Peyer's patch (tissue), 4 donors: ENCODE results near the gene GULP1. TPM values are rescaled to one million over a fixed set of nuclear protein-coding genes. Genes with fewer than 3 reads are reported as not detected.

Experiments used
- DNase-seq, 3 donors: peaks; one replicate each; pipeline ENCODE4 v3.0.0-alpha.2; 2017 to 2019
- H3K27ac ChIP-seq, 4 donors: fragments of 200-600 bp; sonication (generic); one replicate each; pipeline ENCODE4 v1.5.1; 2016 to 2019
- H3K27me3 ChIP-seq, 2 donors: fragments of 200-600 bp; sonication (generic); one replicate each; pipeline ENCODE4 v1.5.1; 2019
- H3K36me3 ChIP-seq, 3 donors: fragments of 200-600 bp; sonication (generic); one replicate each; pipeline ENCODE4 v1.5.1; 2016 to 2019
- H3K4me1 ChIP-seq, 4 donors: fragments of 200-600 bp; sonication (generic); one replicate each; pipeline ENCODE4 v1.5.1; 2016 to 2019
- H3K4me3 ChIP-seq, 4 donors: fragments of 200-600 bp; sonication (generic); 1 replicate in 3 of 4; 2 replicates in 1 of 4; pipeline ENCODE4 v1.5.1; 2016 to 2019; ENCODE audit warnings: mild to moderate bottlenecking in 1 of 4
- H3K9me3 ChIP-seq, 4 donors: fragments of 200-600 bp; sonication (generic); one replicate each; pipeline ENCODE4 v1.5.1; 2016 to 2019; ENCODE audit warnings: mild to moderate bottlenecking in 1 of 4
- POLR2A ChIP-seq, 2 donors: fragments of 450-650 bp; IDR thresholded peaks; one replicate each; pipeline ENCODE4 v1.5.1; 2017; ENCODE audit warnings: antibody characterized with exemption in 2 of 2, mild to moderate bottlenecking in 2 of 2, moderate library complexity in 2 of 2
- total RNA-seq, 4 donors: library from RNA; depleted of rRNA; stranded (reverse); fragments of >200 nt; gene quantifications; one replicate each; pipeline ENCODE4 v1.1.0, GENCODE V29; 2016
- TF ChIP-seq, protein P1 (sequence below), 6 experiments: fragments of 450-650 bp in 4 of 6; fragments of 200-600 bp in 2 of 6; sonication (generic) in 1 of 6; IDR thresholded peaks; one replicate each; pipeline ENCODE4 v1.5.1; 2017 to 2019; ENCODE audit warnings: antibody characterized with exemption in 6 of 6, mild to moderate bottlenecking in 3 of 6, moderate library complexity in 1 of 6

The GULP1 gene
- total RNA-seq, 4 donors from 2014 or later = 18.8 to 101 (median 29.3) TPM

GRCh38 chr2:188251034-188251433 is 40.6 kb upstream of the GULP1 start:
- no peak overlapping the region for H3K4me3 ChIP-seq
- H3K9me3 ChIP-seq = no peaks in the 10 kb centered on the region
- no peaks in the 10 kb centered on the region for H3K27me3 ChIP-seq
- H3K36me3 ChIP-seq = no peaks in the 10 kb centered on the region
- H3K4me1 ChIP-seq = no peaks in the 10 kb centered on the region
- no peak for DNase-seq
- no peak overlapping the region for H3K27ac ChIP-seq
- TF ChIP-seq POLR2A (IDR thresholded peaks at IDR 0.05) = no peak
- TF ChIP-seq, protein P1, sequence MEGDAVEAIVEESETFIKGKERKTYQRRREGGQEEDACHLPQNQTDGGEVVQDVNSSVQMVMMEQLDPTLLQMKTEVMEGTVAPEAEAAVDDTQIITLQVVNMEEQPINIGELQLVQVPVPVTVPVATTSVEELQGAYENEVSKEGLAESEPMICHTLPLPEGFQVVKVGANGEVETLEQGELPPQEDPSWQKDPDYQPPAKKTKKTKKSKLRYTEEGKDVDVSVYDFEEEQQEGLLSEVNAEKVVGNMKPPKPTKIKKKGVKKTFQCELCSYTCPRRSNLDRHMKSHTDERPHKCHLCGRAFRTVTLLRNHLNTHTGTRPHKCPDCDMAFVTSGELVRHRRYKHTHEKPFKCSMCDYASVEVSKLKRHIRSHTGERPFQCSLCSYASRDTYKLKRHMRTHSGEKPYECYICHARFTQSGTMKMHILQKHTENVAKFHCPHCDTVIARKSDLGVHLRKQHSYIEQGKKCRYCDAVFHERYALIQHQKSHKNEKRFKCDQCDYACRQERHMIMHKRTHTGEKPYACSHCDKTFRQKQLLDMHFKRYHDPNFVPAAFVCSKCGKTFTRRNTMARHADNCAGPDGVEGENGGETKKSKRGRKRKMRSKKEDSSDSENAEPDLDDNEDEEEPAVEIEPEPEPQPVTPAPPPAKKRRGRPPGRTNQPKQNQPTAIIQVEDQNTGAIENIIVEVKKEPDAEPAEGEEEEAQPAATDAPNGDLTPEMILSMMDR (IDR thresholded peaks at IDR 0.05) = no peak

GRCh38 chr2:188256420-188256819 is 35.3 kb upstream of the GULP1 start:
- TF ChIP-seq, protein P1 (IDR thresholded peaks at IDR 0.05) = no peak
- no peak for TF ChIP-seq POLR2A (IDR thresholded peaks at IDR 0.05)
- H3K4me1 ChIP-seq = no peaks in the 10 kb centered on the region
- H3K9me3 ChIP-seq = no peaks in the 10 kb centered on the region
- H3K36me3 ChIP-seq = no peaks in the 10 kb centered on the region
- H3K27me3 ChIP-seq = no peaks in the 10 kb centered on the region
- DNase-seq = no peak
- H3K4me3 ChIP-seq = no peak overlapping the region
- H3K27ac ChIP-seq = no peak overlapping the region

DNA sequence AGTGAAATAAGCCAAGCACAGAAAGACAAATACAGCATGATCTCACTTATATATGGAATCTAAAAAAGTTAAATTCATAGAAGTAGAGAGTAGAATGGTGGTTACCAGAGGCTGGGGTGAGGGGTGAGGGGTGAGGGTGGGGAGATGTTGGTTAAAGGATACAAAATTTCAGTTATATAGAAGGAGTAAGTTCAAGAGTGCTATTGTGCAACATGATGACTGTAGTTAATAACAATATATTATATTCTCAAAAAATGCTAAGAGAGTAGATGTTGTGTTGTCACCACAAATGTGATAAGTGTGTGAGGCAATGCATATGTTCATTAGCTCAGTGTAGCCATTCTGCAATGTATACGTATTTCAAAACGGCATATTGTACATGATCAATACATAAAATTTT is 26.4 kb upstream of the GULP1 start:
- Histone ChIP-seq H3K9me3 (no peaks in the 10 kb centered on the region), H3K27ac (no peak overlapping the region), H3K4me3 (no peak overlapping the region), H3K27me3 (no peaks in the 10 kb centered on the region), H3K4me1 (no peaks in the 10 kb centered on the region), H3K36me3 (no peaks in the 10 kb centered on the region)
- no peak for TF ChIP-seq POLR2A (IDR thresholded peaks at IDR 0.05)
- TF ChIP-seq, protein P1 (IDR thresholded peaks at IDR 0.05) = no peak
- DNase-seq = no peak

DNA sequence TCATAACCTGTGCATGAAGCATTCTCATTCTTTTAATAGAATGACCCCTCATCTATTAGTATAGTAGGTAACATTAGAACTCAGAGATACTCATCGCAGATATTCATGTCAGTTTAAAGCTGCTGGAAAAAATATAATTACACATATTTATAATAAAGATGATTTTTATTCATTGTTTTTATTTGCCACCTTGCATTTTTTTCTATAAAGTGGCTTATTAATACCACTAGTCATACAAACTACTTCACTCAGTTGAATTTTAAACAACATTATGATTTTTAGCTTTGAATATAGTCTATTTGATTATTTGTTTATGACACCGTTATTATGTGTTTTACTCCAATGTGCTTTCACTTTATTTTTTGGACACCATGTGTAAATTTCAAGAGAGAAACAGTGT is 23.9 kb upstream of the GULP1 start:
- no peak for DNase-seq
- TF ChIP-seq, protein P1 (IDR thresholded peaks at IDR 0.05) = no peak
- TF ChIP-seq POLR2A (IDR thresholded peaks at IDR 0.05) = no peak
- H3K27ac ChIP-seq = no peak overlapping the region
- no peak overlapping the region for H3K4me3 ChIP-seq
- H3K4me1 ChIP-seq = no peaks in the 10 kb centered on the region
- no peaks in the 10 kb centered on the region for H3K36me3 ChIP-seq
- no peaks in the 10 kb centered on the region for H3K9me3 ChIP-seq
- H3K27me3 ChIP-seq = peaks cover 0 to 4% of the 10 kb centered on the region in 2 donors

- Histone ChIP-seq H3K9me3 (no peaks in the 10 kb centered on the region), H3K4me3 (no peak overlapping the region), H3K27me3 (peaks cover 0 to 4% of the 10 kb centered on the region in 2 donors), H3K4me1 (no peaks in the 10 kb centered on the region), H3K36me3 (no peaks in the 10 kb centered on the region), H3K27ac (no peak overlapping the region)
- TF ChIP-seq POLR2A (IDR thresholded peaks at IDR 0.05) = no peak
- TF ChIP-seq, protein P1 (IDR thresholded peaks at IDR 0.05) = no peak
- no peak for DNase-seq
Measured at GRCh38 chr2:188269004-188269403, 22.7 kb upstream of the GULP1 start.

DNA sequence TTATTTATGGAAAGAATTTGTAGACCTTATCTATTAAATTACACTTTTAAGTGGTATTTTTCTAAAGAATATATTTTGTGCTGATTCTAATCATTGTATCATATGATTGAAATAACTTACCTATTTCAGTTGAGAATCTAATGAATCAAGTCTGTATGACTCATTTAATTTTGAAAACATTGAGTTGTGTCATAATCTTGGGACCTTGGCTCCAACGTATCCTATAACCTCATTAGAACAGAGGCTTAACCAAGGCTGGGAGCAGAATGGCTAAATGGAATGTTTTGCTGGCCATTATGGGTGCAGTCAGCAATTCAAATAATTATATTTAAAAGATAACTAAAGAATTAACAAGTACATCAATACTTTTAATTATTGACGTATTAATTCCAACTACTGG is 19.6 kb upstream of the GULP1 start:
- TF ChIP-seq POLR2A (IDR thresholded peaks at IDR 0.05) = no peak
- TF ChIP-seq, protein P1 (IDR thresholded peaks at IDR 0.05) = no peak
- no peaks in the 10 kb centered on the region for H3K9me3 ChIP-seq
- H3K4me3 ChIP-seq = no peak overlapping the region
- DNase-seq = no peak
- no peak overlapping the region for H3K27ac ChIP-seq
- no peaks in the 10 kb centered on the region for H3K36me3 ChIP-seq
- peaks cover 0 to 4% of the 10 kb centered on the region in 2 donors for H3K27me3 ChIP-seq
- H3K4me1 ChIP-seq = no peaks in the 10 kb centered on the region
